HG02852 (cell line): ENCODE data around the gene LRRC23.
"Not testable (repeated sequence)": the region's sequence is repeated elsewhere in the genome, so short reads cannot be mapped to it uniquely, and the experiment has no call there.

ENCODE experiments used
- ATAC-seq: cut with Tn5 transposase; IDR thresholded peaks from one replicate; pipeline ENCODE4 v1.9.1; 2021; ENCODE audit warnings: mild to moderate bottlenecking, moderate library complexity; ENCODE audit not compliant: unreplicated experiment

Gene LRRC23

GRCh38 chr12:6899837-6900519 lies 4.6 kb upstream of the LRRC23 start:
- no peak for ATAC-seq

DNA sequence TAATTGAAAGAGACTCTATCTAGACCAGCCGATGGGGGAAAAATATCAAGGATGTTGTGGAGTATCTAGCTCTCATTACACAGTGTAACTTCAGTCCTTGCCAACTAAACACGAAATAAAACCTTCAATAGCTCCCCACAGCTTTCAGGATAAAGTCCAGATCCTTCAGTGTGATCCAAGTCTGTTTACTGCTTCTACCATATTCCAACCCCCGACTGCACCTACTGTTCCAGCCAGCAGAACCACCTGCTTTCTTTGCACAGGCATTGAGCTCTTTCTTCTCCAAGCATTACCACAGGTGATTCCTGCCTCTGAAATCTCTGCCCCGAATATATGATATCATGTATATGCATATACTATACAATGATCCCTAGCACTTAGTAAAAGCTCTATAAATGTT lies 2.2 kb upstream of the LRRC23 start:
- no peak for ATAC-seq

DNA sequence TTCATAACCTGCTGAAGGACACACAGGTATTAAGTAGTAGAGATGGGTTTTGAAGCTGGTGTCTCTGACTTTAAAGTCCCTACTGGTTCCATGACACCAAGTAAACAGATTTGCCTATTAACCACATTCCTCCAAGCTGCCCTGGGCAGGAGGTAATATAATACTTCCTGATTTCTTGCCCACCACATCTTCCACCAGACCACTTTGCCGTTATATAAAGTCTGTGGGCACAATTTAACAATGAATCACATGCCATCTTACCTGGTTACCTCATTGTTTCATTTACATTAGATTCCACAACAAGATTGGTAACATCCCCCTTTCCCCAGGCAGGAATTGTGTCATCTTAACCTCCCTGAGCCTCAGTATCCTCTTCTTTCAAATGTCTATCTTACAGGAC lies 900 bp upstream of the LRRC23 start:
- ATAC-seq, result no peak

DNA sequence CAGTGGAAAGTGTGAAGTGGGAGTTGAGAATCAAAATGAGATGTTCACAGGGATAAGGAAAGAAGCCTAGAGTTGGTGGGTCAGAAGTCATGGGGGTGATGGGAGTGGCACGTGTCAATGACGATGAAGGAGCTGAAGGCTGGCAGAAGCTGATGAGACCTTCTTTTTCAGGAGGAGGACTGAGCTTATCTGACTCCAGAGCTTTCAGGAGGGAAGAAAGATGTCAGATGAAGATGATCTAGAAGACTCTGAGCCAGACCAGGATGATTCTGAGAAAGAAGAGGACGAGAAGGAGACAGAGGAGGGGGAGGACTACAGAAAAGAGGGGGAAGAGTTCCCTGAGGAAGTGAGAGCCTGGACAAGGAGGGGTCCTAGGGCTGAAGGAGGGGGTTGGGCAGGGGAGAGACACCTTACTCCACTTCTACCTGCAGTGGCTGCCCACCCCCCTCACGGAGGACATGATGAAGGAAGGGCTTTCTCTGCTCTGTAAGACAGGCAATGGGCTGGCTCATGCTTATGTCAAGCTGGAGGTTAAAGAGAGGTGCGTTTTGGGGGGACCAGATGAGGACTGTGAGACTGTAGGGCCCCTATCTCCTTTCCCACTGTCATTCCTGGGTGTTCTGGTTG lies 905 bp downstream of the LRRC23 start:
- ATAC-seq, result no peak

DNA sequence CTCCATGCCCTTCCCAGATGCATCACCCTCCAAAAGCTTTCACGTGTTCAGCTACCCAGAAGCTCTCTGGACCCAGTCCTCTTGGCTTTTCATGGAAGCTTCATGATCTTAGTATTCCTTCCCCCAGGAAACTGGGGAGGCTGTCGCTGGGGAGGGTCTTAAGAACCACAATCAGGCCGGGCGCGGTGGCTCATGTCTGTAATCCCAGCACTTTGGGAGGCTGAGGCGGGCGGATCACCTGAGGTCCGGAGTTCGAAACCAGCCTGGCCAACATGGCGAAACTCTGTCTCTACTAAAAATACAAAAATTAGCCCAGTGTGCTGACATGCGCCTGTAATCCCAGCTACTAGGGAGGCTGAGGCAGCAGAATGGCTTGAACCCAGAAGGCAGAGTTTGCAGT lies 3.5 kb downstream of the LRRC23 start:
- not testable (repeated sequence) for ATAC-seq

DNA sequence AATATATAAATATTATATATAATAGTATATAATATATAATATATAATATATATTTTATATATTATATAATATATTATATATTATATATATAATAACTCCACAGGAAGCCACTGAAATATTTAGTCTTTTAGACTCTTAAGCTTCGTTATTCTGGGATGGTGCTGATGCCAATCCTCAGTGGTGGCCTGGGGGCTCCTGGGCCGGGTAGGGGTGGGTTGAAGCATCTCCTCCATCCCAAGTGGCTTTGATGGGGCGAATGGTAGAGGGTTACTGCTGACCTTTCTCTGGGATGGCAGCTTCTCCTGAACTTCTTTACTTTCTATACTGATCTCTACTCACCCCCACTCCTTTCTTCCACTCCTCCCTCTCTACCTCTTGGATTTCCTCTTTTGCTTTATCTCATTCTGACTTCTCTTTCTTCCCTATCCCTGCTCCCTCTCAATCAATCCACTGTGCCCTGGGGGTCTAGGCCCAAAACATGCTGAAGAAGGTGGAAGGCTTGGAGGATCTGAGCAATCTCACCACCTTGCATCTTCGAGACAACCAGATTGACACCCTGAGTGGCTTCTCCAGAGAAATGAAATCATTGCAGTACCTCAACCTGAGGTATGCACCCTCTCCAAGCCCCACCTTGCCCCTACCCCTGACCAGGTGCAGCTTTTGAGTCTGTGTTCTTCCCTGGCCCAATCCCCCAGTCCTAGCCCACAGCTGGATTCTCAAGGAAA lies 5.0 kb downstream of the LRRC23 start:
- ATAC-seq, result no peak

- no peak for ATAC-seq
These were observed 7.7 kb downstream of the LRRC23 start for GRCh38 chr12:6912164-6912935.

DNA sequence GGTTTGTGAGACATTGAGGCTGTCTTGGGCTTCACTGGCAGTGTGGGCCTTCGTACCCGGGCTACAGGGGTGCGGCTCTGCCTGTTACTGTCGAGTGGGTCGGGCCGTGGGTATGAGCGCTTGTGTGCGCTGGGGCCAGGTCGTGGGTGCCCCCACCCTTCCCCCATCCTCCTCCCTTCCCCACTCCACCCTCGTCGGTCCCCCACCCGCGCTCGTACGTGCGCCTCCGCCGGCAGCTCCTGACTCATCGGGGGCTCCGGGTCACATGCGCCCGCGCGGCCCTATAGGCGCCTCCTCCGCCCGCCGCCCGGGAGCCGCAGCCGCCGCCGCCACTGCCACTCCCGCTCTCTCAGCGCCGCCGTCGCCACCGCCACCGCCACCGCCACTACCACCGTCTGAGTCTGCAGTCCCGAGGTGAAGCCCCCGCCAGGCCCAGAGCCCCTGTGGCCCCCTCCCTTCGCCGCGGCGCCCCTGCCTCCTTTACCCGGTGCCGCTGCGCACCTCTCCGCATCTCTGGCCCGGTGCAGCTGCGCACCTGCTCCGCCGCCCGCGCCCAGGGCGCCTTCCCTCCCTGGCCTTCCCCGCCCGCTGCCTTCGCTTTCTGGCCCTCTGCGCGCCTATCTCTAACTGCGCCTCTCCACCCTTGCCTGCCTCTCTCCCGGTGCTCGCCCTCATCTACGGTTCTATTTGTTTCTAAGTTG lies 9.8 kb downstream of the LRRC23 start, which contains the start of gene ENO2:
Gene ENO2 (plus strand): TSS at position 335 of the 701 bp plus-strand sequence. CDS start 1,253 bp downstream, outside the sequence.
- ATAC-seq, result peak; percentile 86

GRCh38 chr12:6914947-6915788 lies 10.5 kb downstream of the LRRC23 start:
- no peak for ATAC-seq

DNA sequence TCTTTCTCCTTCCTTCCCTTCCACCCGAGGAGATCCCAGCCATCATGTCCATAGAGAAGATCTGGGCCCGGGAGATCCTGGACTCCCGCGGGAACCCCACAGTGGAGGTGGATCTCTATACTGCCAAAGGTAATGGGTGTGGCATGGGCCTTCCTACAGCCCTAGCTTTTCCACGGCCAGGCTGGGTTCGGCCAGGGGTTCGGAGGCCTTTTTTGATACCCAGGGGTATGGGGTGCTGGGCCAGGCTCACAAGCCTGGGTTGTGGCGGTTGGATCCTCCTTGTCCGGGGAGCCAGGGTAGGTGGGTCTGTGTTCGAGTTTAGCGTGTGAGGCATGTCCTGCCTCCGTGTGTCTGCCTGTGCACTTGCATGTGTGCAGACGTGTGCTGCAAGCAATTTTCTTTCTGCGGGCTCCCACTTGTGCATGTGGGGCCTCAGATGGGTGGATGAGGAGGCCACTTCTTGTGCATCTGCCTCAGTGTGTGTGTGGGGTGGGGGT lies 11.2 kb downstream of the LRRC23 start:
- no peak for ATAC-seq

- ATAC-seq, result no peak
These were observed 12.0 kb downstream of the LRRC23 start for GRCh38 chr12:6916426-6917200.

DNA sequence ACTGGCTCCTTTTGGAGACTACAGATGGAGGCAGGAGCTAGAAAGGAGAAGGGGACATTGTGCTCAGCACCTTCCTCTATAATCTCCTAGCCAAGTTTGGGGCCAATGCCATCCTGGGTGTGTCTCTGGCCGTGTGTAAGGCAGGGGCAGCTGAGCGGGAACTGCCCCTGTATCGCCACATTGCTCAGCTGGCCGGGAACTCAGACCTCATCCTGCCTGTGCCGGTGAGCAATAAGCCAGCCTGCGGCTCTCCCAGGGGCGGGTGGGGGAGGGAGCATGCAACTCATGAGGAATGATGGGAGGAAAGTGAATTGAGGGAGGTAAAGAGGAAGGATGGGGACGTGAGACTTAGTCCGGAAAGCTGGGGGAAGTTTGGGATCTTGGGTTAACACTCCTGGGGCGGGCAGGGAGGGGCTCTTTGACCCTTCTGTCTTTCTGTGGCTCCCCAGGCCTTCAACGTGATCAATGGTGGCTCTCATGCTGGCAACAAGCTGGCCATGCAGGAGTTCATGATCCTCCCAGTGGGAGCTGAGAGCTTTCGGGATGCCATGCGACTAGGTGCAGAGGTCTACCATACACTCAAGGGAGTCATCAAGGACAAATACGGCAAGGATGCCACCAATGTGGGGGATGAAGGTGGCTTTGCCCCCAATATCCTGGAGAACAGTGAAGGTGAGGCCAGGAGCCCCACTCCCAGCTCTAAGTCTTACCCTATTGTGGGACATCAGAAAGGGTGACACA lies 13.0 kb downstream of the LRRC23 start:
- ATAC-seq, result no peak

DNA sequence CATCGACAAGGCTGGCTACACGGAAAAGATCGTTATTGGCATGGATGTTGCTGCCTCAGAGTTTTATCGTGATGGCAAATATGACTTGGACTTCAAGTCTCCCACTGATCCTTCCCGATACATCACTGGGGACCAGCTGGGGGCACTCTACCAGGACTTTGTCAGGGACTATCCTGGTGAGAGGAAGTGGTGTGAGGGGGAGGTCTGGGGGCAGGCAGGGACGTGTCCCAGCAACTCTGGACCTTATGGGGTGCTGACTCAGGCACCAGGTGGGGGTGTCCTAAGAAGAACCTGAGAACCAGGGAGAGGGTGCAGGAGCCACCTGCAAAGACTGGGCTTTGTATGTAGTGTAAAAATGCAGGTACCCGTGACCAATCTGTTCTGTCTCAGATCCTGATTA lies 15.0 kb downstream of the LRRC23 start:
- ATAC-seq, result no peak

GRCh38 chr12:6921539-6921938 lies 16.9 kb downstream of the LRRC23 start:
- ATAC-seq, result no peak

DNA sequence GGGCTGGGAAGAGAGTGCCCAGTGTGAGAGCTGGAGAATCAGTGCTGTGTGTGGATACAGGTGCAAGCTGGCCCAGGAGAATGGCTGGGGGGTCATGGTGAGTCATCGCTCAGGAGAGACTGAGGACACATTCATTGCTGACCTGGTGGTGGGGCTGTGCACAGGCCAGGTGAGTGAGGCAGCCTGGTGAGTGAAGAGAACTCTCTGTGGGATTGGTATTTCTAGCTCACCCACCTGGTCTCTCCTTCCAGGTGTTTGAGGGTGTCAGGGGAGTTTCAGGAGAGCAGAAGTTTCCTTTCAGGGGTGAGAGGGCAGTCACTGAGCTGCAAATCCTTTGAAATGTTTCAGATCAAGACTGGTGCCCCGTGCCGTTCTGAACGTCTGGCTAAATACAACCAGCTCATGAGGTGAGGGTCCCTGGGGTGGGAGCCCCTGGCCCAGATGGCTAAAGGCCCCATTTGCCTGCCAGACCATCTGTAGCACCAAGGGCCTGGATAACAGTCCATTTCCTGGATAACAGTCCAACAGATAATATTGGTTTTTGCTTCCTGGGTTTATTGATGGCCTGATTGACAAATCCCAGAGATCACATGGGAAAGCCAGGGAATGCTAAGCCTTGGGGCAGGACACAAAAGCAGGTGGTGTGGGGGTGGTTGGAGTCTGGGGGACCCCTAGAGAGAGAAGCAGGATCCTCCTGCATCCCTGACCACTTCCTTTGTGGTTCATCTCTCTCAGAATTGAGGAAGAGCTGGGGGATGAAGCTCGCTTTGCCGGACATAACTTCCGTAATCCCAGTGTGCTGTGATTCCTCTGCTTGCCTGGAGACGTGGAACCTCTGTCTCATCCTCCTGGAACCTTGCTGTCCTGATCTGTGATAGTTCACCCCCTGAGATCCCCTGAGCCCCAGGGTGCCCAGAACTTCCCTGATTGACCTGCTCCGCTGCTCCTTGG lies 17.6 kb downstream of the LRRC23 start:
- no peak for ATAC-seq

GRCh38 chr12:6923003-6923732 lies 18.5 kb downstream of the LRRC23 start:
- no peak for ATAC-seq
